ENCODE measurements around the gene MEIOB.

The MEIOB gene

DNA sequence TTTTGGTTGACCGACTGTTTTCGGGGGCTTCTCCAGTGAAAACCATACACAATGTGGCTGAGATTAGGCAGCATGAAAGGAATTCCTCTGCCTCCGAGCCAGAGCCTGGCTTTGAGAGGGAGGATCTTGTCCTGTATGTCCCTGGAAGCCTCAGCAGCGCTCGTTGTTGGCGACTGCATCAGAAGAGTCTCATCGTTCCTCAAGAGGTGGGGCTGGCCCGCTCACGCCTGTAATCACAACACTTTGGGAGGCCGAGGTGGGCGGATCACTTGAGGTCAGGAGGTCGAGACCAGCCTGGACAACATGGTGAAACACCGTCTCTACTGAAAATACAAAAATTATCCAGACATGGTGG, 31.2 kb upstream of the MEIOB start:
- no peak overlapping the region for H3K9ac ChIP-seq (ENCODE audit: low read length)
- H3K36me3 ChIP-seq (replicated peaks; ENCODE audit: insufficient read depth, low read length), result no peaks in the 10 kb centered on the region
- TF ChIP-seq EZH2 (optimal IDR thresholded peaks at IDR 0.05; ENCODE audit: low read depth, low read length) (no peak), EZH2phosphoT487 (IDR thresholded peaks at IDR 0.05; ENCODE audit: low read length) (no peak)
- TF ChIP-seq, protein P1, sequence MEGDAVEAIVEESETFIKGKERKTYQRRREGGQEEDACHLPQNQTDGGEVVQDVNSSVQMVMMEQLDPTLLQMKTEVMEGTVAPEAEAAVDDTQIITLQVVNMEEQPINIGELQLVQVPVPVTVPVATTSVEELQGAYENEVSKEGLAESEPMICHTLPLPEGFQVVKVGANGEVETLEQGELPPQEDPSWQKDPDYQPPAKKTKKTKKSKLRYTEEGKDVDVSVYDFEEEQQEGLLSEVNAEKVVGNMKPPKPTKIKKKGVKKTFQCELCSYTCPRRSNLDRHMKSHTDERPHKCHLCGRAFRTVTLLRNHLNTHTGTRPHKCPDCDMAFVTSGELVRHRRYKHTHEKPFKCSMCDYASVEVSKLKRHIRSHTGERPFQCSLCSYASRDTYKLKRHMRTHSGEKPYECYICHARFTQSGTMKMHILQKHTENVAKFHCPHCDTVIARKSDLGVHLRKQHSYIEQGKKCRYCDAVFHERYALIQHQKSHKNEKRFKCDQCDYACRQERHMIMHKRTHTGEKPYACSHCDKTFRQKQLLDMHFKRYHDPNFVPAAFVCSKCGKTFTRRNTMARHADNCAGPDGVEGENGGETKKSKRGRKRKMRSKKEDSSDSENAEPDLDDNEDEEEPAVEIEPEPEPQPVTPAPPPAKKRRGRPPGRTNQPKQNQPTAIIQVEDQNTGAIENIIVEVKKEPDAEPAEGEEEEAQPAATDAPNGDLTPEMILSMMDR (IDR thresholded peaks at IDR 0.05; ENCODE audit: low read length), result no peak
- no peak overlapping the region for H3K4me3 ChIP-seq (ENCODE audit: low read length)
- H4K20me1 ChIP-seq (ENCODE audit: insufficient read depth, low read length), result no peaks in the 10 kb centered on the region
- no peaks in the 10 kb centered on the region for H3K9me3 ChIP-seq (replicated peaks; ENCODE audit: insufficient read depth, low read length)
- DNase-seq, result no peak
- H3K4me2 ChIP-seq (ENCODE audit: low read depth, low read length), result no peak overlapping the region
- no peaks in the 10 kb centered on the region for H3K9me2 ChIP-seq (replicated peaks; ENCODE audit: insufficient read depth, low read length)
- no peak overlapping the region for H3K27ac ChIP-seq (ENCODE audit: low read length)
- H3K4me1 ChIP-seq (ENCODE audit: low read length), result peaks cover 23% of the 10 kb centered on the region
- no peaks in the 10 kb centered on the region for H3K27me3 ChIP-seq (replicated peaks; ENCODE audit: insufficient read depth, low read length)
- H3F3A ChIP-seq (ENCODE audit: insufficient read depth, low read length), result peaks cover 12% of the 10 kb centered on the region
- H3K79me2 ChIP-seq (ENCODE audit: low read length), result no peaks in the 10 kb centered on the region
- H2AFZ ChIP-seq (ENCODE audit: low read length), result no peak overlapping the region

DNA sequence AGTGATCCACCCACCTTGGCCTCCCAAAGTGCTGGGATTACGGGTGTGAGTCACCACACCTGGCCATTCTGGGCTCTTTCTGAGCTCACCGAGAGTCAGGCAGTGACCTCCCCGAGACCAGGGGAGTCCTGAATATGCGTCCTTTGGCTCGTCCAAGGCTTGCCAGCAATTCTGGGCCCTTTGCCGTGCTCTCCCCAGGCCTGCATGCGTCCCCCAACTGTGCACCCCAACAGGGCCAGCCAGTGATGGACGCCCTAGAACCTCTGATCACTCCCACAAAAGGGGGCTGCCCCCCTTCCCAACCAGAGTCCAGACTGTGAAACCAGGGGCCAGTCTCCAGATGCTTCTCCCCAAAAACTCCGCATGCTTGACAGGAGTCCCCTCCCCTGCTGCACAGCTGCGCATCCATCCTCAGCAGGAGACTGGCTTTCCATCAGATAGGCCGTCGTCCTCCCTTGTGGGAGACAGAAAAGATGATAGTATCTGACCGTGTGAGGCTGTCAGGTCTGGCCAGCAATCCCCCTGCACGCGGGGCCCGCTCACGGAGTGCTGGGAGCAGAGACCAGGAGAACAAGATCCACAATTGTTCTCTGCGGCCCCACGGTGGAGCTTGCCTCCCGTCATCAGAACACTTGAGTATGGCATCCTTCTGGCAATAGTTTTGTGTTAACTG, 30.7 kb upstream of the MEIOB start:
- Histone ChIP-seq H3K9me2 (replicated peaks; ENCODE audit: insufficient read depth, low read length) (no peaks in the 10 kb centered on the region), H3K27ac (ENCODE audit: low read length) (no peak overlapping the region), H3K36me3 (replicated peaks; ENCODE audit: insufficient read depth, low read length) (no peaks in the 10 kb centered on the region), H3K4me2 (ENCODE audit: low read depth, low read length) (no peak overlapping the region), H4K20me1 (ENCODE audit: insufficient read depth, low read length) (no peaks in the 10 kb centered on the region), H3K9me3 (replicated peaks; ENCODE audit: insufficient read depth, low read length) (no peaks in the 10 kb centered on the region), H3F3A (ENCODE audit: insufficient read depth, low read length) (peaks cover 12% of the 10 kb centered on the region), H2AFZ (ENCODE audit: low read length) (no peak overlapping the region), H3K27me3 (replicated peaks; ENCODE audit: insufficient read depth, low read length) (no peaks in the 10 kb centered on the region), H3K9ac (ENCODE audit: low read length) (no peak overlapping the region), H3K4me3 (ENCODE audit: low read length) (no peak overlapping the region), H3K79me2 (ENCODE audit: low read length) (no peaks in the 10 kb centered on the region), H3K4me1 (ENCODE audit: low read length) (peaks cover 23% of the 10 kb centered on the region)
- no peak for DNase-seq
- TF ChIP-seq, protein P1 (IDR thresholded peaks at IDR 0.05; ENCODE audit: low read length), result no peak
- TF ChIP-seq EZH2phosphoT487 (IDR thresholded peaks at IDR 0.05; ENCODE audit: low read length) (no peak), EZH2 (optimal IDR thresholded peaks at IDR 0.05; ENCODE audit: low read depth, low read length) (no peak)

DNA sequence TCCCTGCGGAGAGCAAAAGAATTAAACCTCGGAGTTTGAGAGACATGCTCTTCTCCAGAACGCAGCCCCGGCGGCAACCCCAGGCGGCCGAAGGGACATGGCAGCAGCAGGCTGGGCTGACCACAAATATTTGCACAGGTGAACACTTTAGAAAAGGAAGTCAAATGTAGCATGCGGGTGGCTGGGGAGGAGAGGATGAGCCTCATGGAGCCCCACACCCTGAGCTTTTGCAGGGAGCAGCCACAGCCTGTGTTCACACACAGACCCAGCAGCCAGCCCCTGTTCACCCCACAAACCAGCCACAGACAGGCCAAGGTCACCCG, 28.4 kb upstream of the MEIOB start:
- no peaks in the 10 kb centered on the region for H3K27me3 ChIP-seq (replicated peaks; ENCODE audit: insufficient read depth, low read length)
- H3K27ac ChIP-seq (ENCODE audit: low read length), result peak overlapping the region; percentile 89

More for the DNA sequence above, 28.4 kb upstream of the MEIOB start:
- Histone ChIP-seq H3K9ac (ENCODE audit: low read length) (peak overlapping the region; percentile 66), H3K4me1 (ENCODE audit: low read length) (peaks cover 15% of the 10 kb centered on the region), H3K9me2 (replicated peaks; ENCODE audit: insufficient read depth, low read length) (no peaks in the 10 kb centered on the region), H3K36me3 (replicated peaks; ENCODE audit: insufficient read depth, low read length) (no peaks in the 10 kb centered on the region), H3K9me3 (replicated peaks; ENCODE audit: insufficient read depth, low read length) (no peaks in the 10 kb centered on the region), H4K20me1 (ENCODE audit: insufficient read depth, low read length) (no peaks in the 10 kb centered on the region), H2AFZ (ENCODE audit: low read length) (peak overlapping the region; percentile 88), H3F3A (ENCODE audit: insufficient read depth, low read length) (peaks cover 12% of the 10 kb centered on the region), H3K4me2 (ENCODE audit: low read depth, low read length) (peak overlapping the region; percentile 88), H3K4me3 (ENCODE audit: low read length) (peak overlapping the region; percentile 42), H3K79me2 (ENCODE audit: low read length) (no peaks in the 10 kb centered on the region)
- peak; percentile 89 for DNase-seq
- TF ChIP-seq EZH2phosphoT487 (IDR thresholded peaks at IDR 0.05; ENCODE audit: low read length), result no peak
- TF ChIP-seq, protein P1 (IDR thresholded peaks at IDR 0.05; ENCODE audit: low read length), result no peak
- TF ChIP-seq EZH2 (optimal IDR thresholded peaks at IDR 0.05; ENCODE audit: low read depth, low read length), result no peak
